ENCODE measurements around the gene KLRB1.
"Not testable (repeated sequence)": the region's sequence is repeated elsewhere in the genome, so short reads cannot be mapped to it uniquely, and the experiment has no call there.

The KLRB1 gene

DNA sequence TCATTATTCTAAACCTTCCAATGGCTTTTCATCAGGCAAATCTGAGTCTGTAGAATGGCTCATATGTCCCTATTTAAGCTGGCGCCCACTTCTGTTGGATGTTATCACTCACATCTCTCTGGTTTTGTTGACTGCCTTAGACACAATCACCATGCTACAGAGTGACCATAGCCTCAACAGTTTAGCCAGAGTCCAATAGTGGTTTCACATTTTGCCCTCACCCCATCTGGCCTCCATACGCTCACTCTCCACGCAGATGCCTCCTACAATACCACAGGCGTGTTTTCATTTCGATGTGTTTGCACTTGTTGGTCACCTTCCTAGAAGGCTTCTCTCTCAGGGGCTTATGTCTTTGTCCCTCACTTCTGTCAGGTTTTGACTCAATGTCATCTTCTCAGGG lies 3.4 kb downstream of the KLRB1 start:
- Histone ChIP-seq H3K9me3 (ENCODE audit: insufficient read depth, low read depth, low read length) (no peaks in the 10 kb centered on the region), H3K9ac (ENCODE audit: low read length) (no peak overlapping the region), H4K91ac (ENCODE audit: low read depth, low read length) (no peak overlapping the region), H3K79me2 (ENCODE audit: control insufficient read depth, insufficient read depth, low read length, poor library complexity) (no peaks in the 10 kb centered on the region), H2BK12ac (ENCODE audit: low read length) (no peak overlapping the region), H2BK120ac (ENCODE audit: insufficient read depth, low read length, poor library complexity) (no peak overlapping the region), H3K36me3 (ENCODE audit: control insufficient read depth in 1 of 2, insufficient read depth in 2 of 2, low read length in 2 of 2) (no peaks in the 10 kb centered on the region), H3K4me3 (ENCODE audit: low read depth, low read length) (no peak overlapping the region), H4K8ac (ENCODE audit: low read depth, low read length) (no peak overlapping the region), H3K27ac (ENCODE audit: low read depth, low read length) (no peak overlapping the region), H3K4me2 (ENCODE audit: low read length) (no peak overlapping the region), H4K12ac (ENCODE audit: low read depth, low read length) (no peak overlapping the region), H3K23ac (ENCODE audit: low read length) (no peak overlapping the region), H3K4me1 (ENCODE audit: control insufficient read depth in 1 of 2, insufficient read depth in 2 of 2, low read length in 2 of 2) (no peaks in the 10 kb centered on the region), H2AFZ (ENCODE audit: insufficient read depth, low read length, poor library complexity) (no peak overlapping the region), H3K18ac (ENCODE audit: low read length) (no peak overlapping the region), H3K4ac (ENCODE audit: low read depth, low read length) (no peak overlapping the region), H2AK5ac (ENCODE audit: low read length) (no peak overlapping the region), H3K27me3 (ENCODE audit: insufficient read depth, low read length) (no peaks in the 10 kb centered on the region), H2BK5ac (ENCODE audit: low read depth, low read length, poor library complexity) (no peak overlapping the region), H3K14ac (ENCODE audit: low read length) (no peak overlapping the region), H3K79me1 (ENCODE audit: low read length) (no peaks in the 10 kb centered on the region)
- no CpG with 5 or more reads among the region's 5 CpGs for WGBS (ENCODE audit: extremely low coverage, insufficient coverage, insufficient read length)
- no peak for DNase-seq

DNA sequence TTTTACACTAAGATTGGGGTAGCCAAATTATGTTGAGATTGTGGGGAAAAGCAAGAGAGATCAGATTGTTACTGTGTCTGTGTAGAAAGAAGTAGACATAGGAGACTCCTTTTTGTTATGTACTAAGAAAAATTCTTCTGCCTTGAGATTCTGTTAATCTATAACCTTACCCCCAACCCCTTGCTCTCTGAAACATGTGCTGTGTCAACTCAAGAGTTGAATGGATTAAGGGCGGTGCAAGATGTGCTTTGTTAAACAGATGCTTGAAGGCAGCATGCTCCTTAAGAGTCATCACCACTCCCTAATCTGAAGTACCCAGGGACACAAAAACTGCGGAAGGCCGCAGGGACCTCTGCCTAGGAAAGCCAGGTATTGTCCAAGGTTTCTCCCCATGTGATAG lies 7.3 kb downstream of the KLRB1 start:
- not testable (repeated sequence) for H3K79me1 ChIP-seq (ENCODE audit: low read length); H4K12ac ChIP-seq (ENCODE audit: low read depth, low read length); H3K23ac ChIP-seq (ENCODE audit: low read length); H3K36me3 ChIP-seq (ENCODE audit: control insufficient read depth in 1 of 2, insufficient read depth in 2 of 2, low read length in 2 of 2); H2AK5ac ChIP-seq (ENCODE audit: low read length); H3K9me3 ChIP-seq (ENCODE audit: insufficient read depth, low read depth, low read length); H4K91ac ChIP-seq (ENCODE audit: low read depth, low read length); H3K14ac ChIP-seq (ENCODE audit: low read length); H3K4me2 ChIP-seq (ENCODE audit: low read length); H3K4ac ChIP-seq (ENCODE audit: low read depth, low read length); H2AFZ ChIP-seq (ENCODE audit: insufficient read depth, low read length, poor library complexity); H3K18ac ChIP-seq (ENCODE audit: low read length); H4K8ac ChIP-seq (ENCODE audit: low read depth, low read length); DNase-seq; H3K27ac ChIP-seq (ENCODE audit: low read depth, low read length); H3K79me2 ChIP-seq (ENCODE audit: control insufficient read depth, insufficient read depth, low read length, poor library complexity); H2BK12ac ChIP-seq (ENCODE audit: low read length); H3K4me1 ChIP-seq (ENCODE audit: control insufficient read depth in 1 of 2, insufficient read depth in 2 of 2, low read length in 2 of 2); H3K4me3 ChIP-seq (ENCODE audit: low read depth, low read length); H2BK5ac ChIP-seq (ENCODE audit: low read depth, low read length, poor library complexity); H3K9ac ChIP-seq (ENCODE audit: low read length); H2BK120ac ChIP-seq (ENCODE audit: insufficient read depth, low read length, poor library complexity); H3K27me3 ChIP-seq (ENCODE audit: insufficient read depth, low read length)
- no CpG with 5 or more reads among the region's 3 CpGs for WGBS (ENCODE audit: extremely low coverage, insufficient coverage, insufficient read length)

GRCh38 chr12:9598363-9598762 lies 9.4 kb downstream of the KLRB1 start:
- no peak overlapping the region for H3K18ac ChIP-seq (ENCODE audit: low read length)
- H3K27ac ChIP-seq (ENCODE audit: low read depth, low read length): no peak overlapping the region
- no peak overlapping the region for H2AK5ac ChIP-seq (ENCODE audit: low read length)
- H3K23ac ChIP-seq (ENCODE audit: low read length): no peak overlapping the region
- H2BK12ac ChIP-seq (ENCODE audit: low read length): no peak overlapping the region
- no peaks in the 10 kb centered on the region for H3K36me3 ChIP-seq (ENCODE audit: control insufficient read depth in 1 of 2, insufficient read depth in 2 of 2, low read length in 2 of 2)
- H4K8ac ChIP-seq (ENCODE audit: low read depth, low read length): no peak overlapping the region
- no peaks in the 10 kb centered on the region for H3K79me2 ChIP-seq (ENCODE audit: control insufficient read depth, insufficient read depth, low read length, poor library complexity)
- DNase-seq: no peak
- H2BK5ac ChIP-seq (ENCODE audit: low read depth, low read length, poor library complexity): no peak overlapping the region
- no peak overlapping the region for H2BK120ac ChIP-seq (ENCODE audit: insufficient read depth, low read length, poor library complexity)
- no CpG with 5 or more reads among the region's 3 CpGs for WGBS (ENCODE audit: extremely low coverage, insufficient coverage, insufficient read length)
- H3K27me3 ChIP-seq (ENCODE audit: insufficient read depth, low read length): no peaks in the 10 kb centered on the region
- H3K4me3 ChIP-seq (ENCODE audit: low read depth, low read length): no peak overlapping the region
- H2AFZ ChIP-seq (ENCODE audit: insufficient read depth, low read length, poor library complexity): no peak overlapping the region
- no peak overlapping the region for H4K12ac ChIP-seq (ENCODE audit: low read depth, low read length)
- no peak overlapping the region for H4K91ac ChIP-seq (ENCODE audit: low read depth, low read length)
- H3K4ac ChIP-seq (ENCODE audit: low read depth, low read length): no peak overlapping the region
- no peaks in the 10 kb centered on the region for H3K79me1 ChIP-seq (ENCODE audit: low read length)
- no peak overlapping the region for H3K14ac ChIP-seq (ENCODE audit: low read length)
- no peaks in the 10 kb centered on the region for H3K4me1 ChIP-seq (ENCODE audit: control insufficient read depth in 1 of 2, insufficient read depth in 2 of 2, low read length in 2 of 2)
- no peak overlapping the region for H3K4me2 ChIP-seq (ENCODE audit: low read length)
- H3K9me3 ChIP-seq (ENCODE audit: insufficient read depth, low read depth, low read length): no peaks in the 10 kb centered on the region
- no peak overlapping the region for H3K9ac ChIP-seq (ENCODE audit: low read length)

DNA sequence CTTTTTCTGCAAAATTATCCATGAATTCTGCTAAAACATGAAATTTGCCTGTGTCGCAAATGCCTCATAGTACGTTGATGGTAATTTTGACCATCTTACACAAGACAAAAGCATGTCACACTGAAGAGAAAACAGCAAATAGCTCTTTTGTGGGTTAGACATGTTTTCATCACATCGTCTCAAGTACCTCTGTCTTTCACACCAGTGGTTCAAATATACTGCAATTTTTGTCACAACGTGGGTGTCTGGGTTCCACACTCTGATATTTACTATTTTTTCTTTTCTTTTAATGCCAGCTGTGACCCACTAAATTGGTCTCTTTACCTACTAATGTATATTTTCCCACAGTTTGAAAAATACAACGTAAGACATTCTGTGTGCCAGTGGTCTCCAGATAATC lies 10.4 kb downstream of the KLRB1 start:
- Histone ChIP-seq H2BK5ac (ENCODE audit: low read depth, low read length, poor library complexity) (no peak overlapping the region), H3K27ac (ENCODE audit: low read depth, low read length) (no peak overlapping the region)

More for the DNA sequence above, 10.4 kb downstream of the KLRB1 start:
- no peak overlapping the region for H4K12ac ChIP-seq (ENCODE audit: low read depth, low read length)
- no peaks in the 10 kb centered on the region for H3K36me3 ChIP-seq (ENCODE audit: control insufficient read depth in 1 of 2, insufficient read depth in 2 of 2, low read length in 2 of 2)
- no peak overlapping the region for H2BK12ac ChIP-seq (ENCODE audit: low read length)
- no peaks in the 10 kb centered on the region for H3K27me3 ChIP-seq (ENCODE audit: insufficient read depth, low read length)
- no peak overlapping the region for H3K9ac ChIP-seq (ENCODE audit: low read length)
- H3K79me1 ChIP-seq (ENCODE audit: low read length): no peaks in the 10 kb centered on the region
- H3K4me3 ChIP-seq (ENCODE audit: low read depth, low read length): no peak overlapping the region
- H4K91ac ChIP-seq (ENCODE audit: low read depth, low read length): no peak overlapping the region
- no CpG with 5 or more reads among the region's 5 CpGs for WGBS (ENCODE audit: extremely low coverage, insufficient coverage, insufficient read length)
- H3K4me1 ChIP-seq (ENCODE audit: control insufficient read depth in 1 of 2, insufficient read depth in 2 of 2, low read length in 2 of 2): no peaks in the 10 kb centered on the region
- no peak overlapping the region for H3K4me2 ChIP-seq (ENCODE audit: low read length)
- H3K23ac ChIP-seq (ENCODE audit: low read length): no peak overlapping the region
- H3K14ac ChIP-seq (ENCODE audit: low read length): no peak overlapping the region
- no peak overlapping the region for H3K18ac ChIP-seq (ENCODE audit: low read length)
- H2BK120ac ChIP-seq (ENCODE audit: insufficient read depth, low read length, poor library complexity): no peak overlapping the region
- no peaks in the 10 kb centered on the region for H3K79me2 ChIP-seq (ENCODE audit: control insufficient read depth, insufficient read depth, low read length, poor library complexity)
- H2AFZ ChIP-seq (ENCODE audit: insufficient read depth, low read length, poor library complexity): no peak overlapping the region
- H3K4ac ChIP-seq (ENCODE audit: low read depth, low read length): no peak overlapping the region
- H3K9me3 ChIP-seq (ENCODE audit: insufficient read depth, low read depth, low read length): no peaks in the 10 kb centered on the region
- H2AK5ac ChIP-seq (ENCODE audit: low read length): no peak overlapping the region
- no peak overlapping the region for H4K8ac ChIP-seq (ENCODE audit: low read depth, low read length)
- no peak for DNase-seq

Measured in trophoblast cell (in vitro differentiated cells and primary cell).